ENCODE measurements around the gene PUS1.

The PUS1 gene

DNA sequence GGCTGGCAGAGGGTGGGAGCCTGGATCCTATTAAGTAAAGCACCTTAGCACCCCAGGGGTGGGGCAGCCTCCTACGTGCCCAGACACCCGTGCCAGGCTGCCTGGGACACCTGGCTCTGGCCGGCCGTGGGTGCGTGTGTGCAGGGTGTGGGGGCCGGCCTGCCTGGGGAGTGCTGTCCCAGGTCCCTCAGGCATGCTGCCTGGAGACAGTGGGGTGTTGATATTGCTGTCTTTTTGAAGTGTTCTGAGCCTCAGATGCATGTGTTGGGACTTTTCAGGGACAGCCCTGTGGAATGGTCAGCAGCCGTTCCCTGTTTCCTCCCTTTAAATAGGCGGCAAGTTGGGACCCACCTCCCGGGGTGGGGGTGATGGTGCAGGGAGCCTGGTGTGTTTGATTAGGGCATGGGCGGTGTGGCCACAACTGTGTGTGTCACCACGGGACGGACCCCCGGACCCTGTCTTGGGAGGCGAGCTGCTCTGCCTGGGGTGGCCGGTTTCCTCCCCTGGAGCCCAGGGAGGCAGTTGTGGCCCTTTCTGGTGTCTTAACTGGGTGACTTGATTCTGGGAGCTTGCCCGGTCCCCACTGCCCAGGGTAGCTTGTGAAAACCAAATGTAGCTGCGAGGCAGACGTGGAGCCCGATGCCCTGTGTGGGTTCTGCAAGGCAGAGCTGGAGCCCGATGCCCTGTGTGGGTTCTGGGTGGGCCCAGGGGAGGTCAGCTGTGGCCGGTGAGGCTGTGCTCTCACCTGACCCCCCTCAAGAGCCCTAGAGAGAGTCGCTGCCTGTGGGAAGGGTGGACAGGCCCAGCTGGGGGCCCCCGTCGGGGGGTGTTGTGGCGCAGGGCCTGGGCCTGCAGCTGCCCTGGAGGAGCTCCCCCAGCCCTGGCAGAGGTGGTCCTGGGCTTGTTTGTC is 26.5 kb upstream of the PUS1 start:
- peak; percentile 17 for DNase-seq (ENCODE audit: low spot score)

DNA sequence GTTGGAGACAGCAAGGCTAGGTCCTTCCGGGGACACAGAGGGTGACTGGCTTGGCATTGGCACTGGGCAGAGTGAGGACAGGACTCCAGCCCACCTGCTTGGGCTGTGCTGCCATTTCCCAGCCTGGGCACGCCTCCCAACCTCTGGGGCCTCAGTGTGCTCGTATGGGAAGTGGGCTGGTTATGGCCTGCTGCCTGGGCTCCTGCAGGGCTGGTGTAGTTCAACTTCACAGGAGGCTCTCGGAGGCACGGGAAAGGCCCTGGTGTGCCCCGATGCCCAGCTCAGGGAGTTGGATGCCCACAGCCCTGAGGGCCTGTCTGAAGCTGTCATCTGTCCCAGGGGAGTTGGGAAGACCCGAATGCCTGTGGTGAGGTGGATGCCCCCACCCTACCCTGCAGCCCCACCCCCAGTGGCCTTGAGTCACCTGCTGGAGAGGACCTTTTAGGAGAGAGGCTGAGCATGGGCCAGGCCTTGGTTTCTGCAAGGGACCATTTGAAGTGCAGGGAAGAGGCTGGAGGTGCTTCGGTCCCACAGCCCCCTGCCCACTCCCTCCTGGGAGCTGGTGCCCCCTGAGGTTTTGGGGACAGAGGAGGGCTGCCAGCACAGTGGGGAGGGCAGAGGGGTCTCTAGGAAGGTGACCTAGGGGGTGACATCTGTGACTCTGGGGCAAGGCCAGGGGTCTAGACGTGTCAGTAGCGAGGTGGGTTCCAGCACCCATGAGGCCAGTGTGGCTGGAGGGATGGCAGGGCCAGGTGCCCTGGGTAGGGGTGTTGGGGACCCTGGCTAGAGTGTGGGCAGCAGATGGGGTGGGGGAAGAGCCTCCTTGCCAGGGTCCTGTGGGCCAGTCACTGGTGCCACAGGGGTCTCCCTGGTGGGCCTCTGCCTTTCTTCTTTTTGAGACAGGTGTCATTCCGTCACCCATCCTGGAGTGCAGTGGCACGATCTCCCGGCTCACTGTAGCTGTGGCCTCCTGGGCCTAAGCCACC is 25.5 kb upstream of the PUS1 start:
- no peak for DNase-seq (ENCODE audit: low spot score)

DNA sequence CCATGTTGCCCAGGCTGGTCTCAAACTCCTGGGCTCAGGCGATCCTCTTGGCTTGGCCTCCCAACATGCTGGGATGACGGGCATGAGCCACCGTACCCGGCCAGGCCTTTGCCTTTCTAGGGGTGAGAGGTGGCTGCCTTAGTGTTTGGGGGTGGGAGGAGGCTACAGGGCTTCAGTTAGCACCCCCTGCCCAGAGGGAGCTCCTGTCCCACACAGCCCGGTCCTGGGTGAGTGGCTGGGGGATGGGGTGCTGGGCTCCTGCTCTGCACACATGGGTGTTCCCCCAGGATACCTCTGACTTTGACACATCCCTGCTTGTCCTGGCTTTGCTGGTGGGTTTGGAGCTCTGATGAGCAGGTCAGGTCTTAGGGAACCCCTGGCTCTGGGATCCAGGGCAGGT is 24.7 kb upstream of the PUS1 start:
- no peak for DNase-seq (ENCODE audit: low spot score)

DNA sequence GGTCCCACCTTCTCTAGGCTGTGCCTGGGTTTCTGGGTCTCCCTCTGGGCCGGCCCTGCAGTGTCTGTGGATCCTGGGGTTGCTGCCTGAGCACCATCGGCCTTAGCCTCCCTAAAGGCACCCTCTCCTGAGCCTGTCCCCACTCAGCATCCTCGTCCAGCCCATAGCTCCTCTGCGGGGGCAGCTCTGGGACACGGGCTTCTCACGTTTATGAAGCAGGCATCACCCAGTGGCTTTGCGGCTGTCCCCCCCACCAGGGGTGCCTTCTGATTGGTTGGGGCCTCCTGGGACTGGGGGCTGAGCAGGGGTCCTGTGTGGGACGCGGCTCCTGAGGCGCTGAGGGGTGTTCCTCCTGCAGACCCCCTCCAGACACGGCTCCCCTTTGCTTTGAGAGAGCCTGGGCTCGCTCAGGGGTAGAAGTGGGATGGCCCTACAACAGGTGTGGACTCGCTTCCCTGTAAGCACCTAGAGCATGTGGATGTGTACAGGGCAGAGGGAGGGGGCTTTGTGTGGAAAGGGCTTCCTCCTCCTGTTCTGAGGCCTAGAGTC is 23.9 kb upstream of the PUS1 start:
- DNase-seq (ENCODE audit: low spot score): no peak

DNA sequence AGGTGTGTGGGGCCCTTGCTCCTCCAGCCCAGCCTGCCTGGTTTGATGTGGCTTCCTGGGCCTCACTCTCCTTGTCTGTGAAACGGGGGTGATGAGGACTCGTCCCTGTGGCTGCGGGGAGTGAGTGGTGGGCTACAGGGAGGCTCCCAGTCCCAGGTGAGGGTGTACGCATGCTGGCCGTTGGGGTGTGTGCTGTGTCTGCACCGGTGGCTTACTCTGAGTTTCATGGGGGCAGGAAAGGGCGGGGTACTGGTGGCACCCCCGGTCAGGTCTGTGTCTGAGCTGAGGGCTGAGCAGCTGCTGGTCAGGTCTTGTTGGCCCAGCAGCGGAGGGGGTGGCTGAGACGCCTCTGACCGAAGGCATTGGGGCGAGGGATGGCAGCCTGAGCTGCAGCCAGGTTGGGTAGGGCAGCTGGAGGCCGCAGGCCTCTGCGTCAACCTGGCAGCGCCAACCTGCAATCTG is 23.4 kb upstream of the PUS1 start:
- DNase-seq (ENCODE audit: low spot score): no peak

DNA sequence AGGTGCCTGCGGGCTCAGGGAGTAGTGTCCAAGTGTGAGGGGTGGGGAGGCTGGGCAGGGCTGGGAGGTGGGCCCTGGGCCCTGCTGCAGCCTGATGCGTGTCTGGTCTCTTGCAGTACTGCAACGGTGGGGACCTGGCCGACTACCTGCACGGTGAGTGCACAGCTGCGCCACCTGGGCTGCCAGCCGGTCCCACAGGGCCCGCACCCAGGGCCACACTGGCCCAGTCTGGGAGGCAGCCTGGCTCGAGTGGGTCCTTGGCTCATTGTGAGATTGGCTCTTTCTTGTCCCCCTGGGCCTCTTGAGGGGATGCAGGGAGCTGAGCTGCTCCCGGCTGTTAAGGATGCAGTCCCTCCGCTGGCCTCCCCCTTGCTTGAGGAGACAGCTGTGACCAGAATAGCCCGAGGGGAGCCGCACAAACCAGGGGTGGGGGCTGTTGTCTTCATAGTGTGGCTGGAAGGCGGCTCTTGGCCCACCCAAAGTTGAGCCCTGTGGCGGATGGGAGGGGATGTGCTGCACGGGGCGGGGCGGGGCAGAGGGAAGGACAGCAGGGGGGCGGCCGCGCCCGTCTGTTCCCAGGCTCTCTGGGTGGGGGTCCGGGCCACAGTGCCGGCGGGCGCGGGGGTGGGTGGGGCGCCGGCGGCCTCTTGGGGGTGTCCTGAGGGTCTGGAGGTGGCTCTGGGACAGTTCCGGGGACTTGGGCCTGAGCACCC is 21.5 kb upstream of the PUS1 start:
- no peak for DNase-seq (ENCODE audit: low spot score)

DNA sequence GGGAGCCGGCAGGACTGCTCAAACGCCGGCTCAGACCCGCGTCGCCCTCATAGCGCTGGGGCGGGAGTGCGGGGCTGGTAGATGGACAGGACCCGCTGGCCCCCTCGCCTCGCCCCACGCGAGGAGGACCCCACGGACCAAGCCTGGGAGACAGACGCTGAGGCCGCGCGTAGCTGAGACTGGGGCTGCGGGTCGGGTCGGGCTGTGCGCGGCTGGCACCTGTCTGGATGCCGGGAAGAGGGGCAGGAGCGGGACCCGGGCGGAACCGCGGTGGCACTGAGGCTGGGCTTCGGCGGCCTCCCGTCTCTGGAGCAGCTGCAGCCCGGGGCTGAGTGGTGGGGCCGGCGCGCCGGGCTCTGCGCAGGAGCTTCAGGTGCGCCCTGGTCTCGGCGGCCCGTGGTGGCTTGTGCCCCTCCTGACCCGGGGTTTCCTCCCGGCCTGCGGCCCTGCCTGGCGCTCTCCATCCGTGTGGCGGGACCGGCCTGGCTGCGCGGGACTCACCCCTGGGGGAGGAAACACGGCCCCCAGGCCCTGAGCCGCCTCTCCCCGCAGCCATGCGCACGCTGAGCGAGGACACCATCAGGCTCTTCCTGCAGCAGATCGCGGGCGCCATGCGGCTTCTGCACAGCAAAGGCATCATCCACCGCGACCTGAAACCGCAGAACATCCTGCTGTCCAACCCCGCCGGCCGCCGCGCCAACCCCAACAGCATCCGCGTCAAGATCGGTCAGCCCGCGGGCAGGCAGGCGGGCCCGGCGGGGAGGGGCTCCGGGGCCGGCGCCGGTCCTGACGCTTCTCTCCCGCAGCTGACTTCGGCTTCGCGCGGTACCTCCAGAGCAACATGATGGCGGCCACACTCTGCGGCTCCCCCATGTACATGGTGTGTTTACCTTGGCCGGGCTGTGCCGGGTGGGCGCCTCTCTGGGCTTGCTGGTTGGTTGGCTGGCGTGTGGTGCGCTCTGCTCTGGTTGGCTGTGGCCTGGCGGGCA is 20.7 kb upstream of the PUS1 start:
- peak; percentile 14 for DNase-seq (ENCODE audit: low spot score)

DNA sequence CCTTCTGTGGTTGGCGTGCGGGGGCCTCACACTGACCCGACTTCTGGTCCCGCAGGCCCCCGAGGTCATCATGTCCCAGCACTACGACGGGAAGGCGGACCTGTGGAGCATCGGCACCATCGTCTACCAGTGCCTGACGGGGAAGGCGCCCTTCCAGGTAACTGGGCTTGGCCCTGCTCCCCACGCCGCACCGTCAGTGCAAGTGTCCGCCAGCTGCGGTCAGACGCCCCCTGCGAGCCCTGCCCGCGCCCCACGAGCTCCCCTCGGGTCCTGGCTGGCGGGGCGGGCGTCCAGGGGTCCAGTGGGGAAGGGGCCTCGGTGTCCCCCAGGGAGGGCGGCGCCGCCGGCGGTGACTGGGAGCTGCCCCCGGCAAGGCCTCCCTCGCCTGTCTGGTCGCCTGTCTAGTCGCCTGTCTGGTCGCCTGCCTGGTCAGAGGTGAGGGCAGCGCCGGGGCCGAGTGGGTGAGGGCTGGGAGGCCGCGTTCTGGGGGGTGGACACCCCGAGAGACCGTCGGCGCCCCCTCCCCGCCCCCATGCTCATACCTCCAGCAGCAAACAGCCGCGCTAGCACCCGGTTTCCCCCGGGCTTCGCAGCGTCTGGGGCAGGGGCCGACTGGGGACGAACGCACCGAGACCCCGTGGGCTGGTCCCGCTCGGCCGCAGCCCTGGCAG is 19.9 kb upstream of the PUS1 start:
- DNase-seq (ENCODE audit: low spot score): no peak

DNA sequence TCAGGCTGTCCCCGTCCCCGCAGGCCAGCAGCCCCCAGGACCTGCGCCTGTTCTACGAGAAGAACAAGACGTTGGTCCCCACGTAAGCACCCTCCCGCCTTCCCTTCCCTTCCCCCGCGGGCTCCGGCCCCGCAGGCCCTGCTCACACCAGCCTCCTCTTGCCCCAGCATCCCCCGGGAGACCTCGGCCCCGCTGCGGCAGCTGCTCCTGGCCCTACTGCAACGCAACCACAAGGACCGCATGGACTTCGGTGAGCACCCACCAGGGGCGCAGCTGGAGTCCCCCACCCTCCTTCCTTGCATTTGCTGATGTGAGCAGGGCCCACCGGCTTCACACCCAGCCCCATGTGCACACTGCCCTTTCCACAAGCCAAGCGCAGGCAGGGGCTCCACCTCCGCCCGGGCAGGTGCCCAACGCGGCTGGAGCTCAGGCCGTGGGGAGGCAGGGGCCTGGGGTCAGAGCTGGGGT is 19.3 kb upstream of the PUS1 start:
- DNase-seq (ENCODE audit: low spot score): peak; percentile 26

DNA sequence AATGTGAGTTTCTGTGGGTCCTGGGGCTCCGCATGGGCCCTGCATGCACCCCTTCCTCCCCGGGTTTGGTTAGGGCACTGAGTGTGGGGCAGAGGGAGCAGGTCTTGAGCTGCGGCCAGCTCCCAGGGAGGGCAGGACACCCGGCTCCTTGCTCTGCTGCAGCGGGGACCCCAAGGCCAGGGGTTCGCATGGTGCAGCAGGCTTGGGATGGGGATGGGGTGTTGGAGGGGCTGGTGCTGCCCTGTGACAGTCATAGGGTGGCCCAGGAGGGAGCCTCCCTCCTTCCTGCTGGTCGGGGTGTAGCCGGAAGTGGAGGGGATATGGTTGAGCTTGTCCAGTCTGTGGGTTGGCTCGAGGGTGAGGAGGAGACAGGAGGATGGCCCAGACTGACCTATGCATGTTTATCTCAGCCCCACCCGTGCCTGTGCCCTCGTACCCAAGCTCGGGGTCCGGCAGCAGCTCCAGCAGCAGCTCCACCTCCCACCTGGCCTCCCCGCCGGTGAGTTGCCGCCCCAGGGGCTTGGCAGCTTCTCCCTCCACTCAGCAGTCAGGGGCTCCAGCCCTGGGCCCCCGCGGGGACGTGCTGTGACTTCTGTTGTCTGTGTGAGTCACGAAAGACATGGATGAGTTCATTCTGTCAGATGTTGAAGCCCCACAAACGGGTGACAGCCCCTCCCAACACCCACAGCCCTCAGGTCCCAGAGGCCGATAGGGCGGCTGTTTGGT is 18.6 kb upstream of the PUS1 start:
- peak; percentile 15 for DNase-seq (ENCODE audit: low spot score)

DNA sequence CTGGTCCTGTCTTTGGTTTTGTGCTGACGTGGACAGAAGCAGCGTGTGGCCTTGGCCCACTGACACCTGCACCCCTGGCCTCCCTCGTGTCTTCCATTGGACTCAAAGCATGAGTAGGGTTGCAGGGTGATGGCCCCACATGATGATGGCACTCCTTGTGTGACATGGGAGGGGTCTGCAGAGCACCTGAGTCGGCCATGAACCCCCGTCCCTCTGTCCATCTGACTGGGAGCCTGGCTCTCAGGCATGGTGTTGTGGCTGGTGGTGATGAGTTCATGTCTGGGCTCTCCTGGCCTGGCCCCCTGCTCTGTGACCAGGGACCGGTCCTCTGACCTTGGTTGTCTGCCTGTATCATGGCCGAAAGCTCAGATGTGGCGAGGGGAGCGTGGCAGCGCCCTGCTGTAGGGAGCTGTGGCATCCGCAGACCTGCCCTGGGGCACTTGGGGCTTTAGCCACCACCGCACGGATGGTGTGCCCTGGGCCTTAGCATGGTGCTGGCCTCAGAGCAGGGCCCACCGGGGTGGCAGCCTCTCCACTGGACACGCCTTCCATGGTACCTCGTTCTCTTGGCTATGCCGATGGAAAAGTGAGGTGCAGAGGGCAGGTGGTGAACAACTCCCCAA is 17.9 kb upstream of the PUS1 start:
- peak; percentile 15 for DNase-seq (ENCODE audit: low spot score)

DNA sequence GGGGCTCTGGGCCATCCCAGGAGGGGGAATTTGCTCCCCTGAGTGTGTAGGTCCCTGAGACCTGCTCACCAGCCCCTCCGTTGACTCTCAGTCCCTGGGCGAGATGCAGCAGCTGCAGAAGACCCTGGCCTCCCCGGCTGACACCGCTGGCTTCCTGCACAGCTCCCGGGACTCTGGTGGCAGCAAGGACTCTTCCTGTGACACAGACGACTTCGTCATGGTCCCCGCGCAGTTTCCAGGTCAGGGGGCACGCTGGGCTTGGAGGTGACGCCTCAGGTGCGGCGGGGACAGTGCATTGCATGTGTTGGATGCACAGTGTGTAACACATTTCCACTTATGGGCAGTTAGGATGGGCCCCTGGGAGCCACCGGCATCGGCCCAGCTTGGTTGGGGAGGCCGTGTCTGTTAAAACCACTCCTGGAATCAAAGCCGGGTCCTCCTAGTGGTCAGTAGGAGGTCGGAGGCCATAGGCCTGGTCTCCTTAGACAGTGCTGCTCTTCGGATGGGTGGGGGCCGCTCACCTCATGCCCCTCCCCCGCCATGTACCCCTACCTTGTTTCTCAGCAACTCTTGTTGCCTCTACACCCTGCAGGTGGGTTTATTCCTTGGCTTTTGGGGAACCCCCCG is 17.1 kb upstream of the PUS1 start:
- peak; percentile 20 for DNase-seq (ENCODE audit: low spot score)

DNA sequence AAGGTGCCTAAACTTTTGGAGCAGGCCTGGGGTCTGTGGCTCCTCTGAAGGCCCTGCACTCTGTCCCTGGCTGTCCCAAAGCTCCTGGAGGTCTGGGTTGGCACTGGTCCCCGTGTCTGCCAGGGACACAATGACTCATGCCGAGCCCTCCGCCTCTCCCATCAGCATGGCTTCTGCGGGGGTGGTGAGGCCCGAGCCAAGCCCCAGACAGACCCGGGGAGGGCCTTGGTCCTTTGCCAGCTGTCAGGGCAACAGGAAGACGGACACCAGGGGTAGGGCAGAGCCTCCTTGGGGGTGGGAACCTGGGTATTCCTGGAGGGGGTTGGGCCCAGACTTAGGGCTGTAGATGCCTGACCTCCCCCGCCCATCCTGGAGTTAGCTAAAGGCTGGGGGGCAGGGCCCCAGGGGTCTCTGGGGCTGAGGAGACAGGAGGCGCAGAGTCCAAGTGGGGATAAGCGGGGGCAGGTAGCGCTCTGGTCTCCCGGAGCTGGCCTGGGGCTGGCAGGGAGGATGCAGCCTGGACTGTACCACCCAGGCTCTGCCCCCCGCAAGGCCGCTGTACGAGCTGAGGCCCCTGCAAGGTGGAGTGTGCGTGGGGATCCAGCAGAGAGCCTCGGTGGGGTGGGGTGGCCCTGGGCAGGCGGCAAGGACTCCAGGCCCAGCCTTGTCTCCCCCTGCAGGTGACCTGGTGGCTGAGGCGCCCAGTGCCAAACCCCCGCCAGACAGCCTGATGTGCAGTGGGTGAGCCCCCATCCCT is 16.4 kb upstream of the PUS1 start:
- DNase-seq (ENCODE audit: low spot score): peak; percentile 79

DNA sequence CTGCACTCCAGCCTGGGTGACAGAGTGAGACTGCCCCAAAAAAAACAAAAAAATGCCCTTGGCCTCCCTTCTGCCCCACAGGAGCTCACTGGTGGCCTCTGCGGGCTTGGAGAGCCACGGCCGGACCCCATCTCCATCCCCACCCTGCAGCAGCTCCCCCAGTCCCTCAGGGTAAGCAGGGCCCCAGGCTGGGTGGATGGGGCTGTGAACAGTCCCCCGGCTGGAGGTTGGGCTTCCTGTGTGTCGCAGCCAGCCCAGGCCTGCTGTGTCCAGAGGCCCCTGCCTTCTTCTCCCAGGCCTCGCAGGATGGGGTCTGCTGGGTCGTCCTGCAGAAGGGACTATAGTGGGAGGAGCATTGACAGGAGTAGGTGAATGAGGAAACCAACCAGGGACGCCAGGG is 15.4 kb upstream of the PUS1 start:
- peak; percentile 9 for DNase-seq (ENCODE audit: low spot score)

DNA sequence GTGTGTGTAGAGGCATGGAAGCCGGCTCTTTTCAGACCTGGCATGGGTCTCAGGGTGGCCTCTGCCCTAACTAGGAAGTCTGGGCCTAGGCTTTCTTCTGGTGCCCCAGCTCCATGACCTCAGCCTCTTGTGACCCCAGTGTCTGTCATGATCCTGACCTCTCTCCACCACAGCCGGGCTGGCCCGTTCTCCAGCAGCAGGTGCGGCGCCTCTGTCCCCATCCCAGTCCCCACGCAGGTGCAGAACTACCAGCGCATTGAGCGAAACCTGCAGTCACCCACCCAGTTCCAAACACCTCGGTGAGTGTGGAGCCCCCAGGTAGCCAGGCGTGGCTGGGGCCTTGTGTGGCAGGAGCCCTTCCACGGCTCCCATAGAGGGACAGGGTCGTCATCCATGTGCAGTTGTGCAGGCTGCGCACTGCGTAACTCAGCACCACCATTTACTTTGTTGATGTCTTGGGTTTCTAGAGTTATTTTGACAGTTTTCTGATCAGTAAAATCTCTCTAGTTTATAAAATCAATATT is 14.8 kb upstream of the PUS1 start:
- DNase-seq (ENCODE audit: low spot score): no peak

DNA sequence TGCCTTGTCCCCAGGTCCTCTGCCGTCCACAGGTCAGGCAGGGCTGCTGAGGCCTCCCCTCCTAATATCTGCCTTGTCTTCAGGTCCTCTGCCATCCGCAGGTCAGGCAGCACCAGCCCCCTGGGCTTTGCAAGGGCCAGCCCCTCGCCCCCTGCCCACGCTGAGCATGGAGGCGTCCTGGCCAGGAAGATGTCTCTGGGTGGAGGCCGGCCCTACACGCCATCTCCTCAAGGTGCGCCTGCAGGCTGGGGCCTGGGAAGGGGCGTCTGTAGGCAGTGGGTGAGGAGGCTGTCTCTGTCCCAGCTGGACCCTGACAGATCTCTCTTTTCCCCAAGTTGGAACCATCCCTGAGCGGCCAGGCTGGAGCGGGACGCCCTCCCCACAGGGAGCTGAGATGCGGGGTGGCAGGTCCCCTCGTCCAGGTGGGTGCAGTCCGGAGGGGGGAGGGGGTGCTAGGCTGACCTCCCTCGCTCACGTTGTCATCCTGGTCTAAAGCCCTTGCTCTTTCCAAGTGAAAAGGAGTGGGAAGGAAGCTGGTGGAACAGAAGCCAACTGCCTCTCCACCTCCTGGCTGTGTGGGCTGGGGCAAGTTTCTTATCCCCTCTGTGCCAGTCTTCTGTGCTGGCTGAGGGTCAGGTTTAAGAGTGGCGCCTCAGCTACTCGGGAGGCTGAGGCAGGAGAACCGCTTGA is 13.9 kb upstream of the PUS1 start:
- peak; percentile 11 for DNase-seq (ENCODE audit: low spot score)

DNA sequence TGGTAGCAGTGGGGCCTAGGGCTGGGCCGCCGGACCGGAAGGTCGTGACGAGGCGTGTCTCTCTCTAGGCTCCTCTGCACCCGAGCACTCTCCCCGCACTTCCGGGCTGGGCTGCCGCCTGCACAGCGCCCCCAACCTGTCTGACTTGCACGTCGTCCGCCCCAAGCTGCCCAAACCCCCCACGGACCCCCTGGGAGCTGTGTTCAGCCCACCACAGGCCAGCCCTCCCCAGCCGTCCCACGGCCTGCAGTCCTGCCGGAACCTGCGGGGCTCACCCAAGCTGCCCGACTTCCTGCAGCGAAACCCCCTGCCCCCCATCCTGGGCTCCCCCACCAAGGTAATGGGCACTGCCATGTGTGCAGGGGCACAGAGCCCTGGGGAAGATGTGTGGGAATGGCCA is 13.3 kb upstream of the PUS1 start:
- DNase-seq (ENCODE audit: low spot score): peak; percentile 77

Data from iPS-NIHi11 (cell line).